HG03342 (cell line): Measurements from ENCODE around the gene LGALS1.
A peak's percentile ranks its signal among the peaks of the same experiment; 100 is the strongest.
"Not testable (repeated sequence)": the region's sequence is repeated elsewhere in the genome, so short reads cannot be mapped to it uniquely, and the experiment has no call there.

Experiments used
- ATAC-seq: cut with Tn5 transposase; IDR thresholded peaks from one replicate; pipeline ENCODE4 v1.9.1; 2021; ENCODE audit warnings: mild to moderate bottlenecking, moderate library complexity; ENCODE audit not compliant: unreplicated experiment

The LGALS1 gene

DNA sequence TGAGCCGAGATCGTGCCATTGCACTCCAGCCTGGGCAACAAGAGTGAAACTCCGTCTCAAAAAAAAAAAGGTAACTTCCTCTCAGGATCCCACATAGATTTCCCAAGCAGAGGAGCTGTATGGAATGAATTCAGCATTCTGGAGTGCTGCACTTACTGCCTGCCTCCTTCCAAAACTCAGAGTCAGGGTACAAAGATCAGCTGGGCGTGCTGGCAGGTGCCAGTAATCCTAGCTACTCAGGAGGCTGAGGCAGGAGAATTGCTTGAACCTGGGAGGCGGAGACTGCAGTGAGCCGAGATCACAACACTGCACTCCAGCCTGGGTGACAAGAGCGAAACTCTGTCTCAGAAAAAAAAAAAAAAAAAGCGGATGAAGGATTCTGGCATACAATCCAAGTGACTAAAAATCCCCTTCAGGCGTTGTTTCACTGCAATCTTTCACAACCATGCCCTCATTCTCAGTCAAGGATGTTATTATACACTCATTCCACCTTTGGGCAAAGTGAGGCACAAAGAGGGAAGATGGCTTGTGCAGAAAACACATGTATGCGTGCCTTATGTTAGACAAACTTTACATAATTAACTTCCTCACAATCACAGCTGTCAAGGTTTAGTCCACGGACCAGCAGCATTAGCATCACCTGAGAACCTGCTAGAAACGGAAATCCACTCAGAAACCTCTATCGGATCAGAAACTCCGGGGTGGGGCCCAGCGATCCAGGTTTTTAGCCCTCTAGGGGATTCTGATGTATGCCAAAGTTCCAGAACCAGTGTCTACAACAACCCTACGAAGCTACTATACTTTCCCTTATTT, 9.6 kb downstream of the LGALS1 start:
- ATAC-seq, result no peak

GRCh38 chr22:37686002-37686982, 10.9 kb downstream of the LGALS1 start, which contains the start of gene NOL12:
NOL12 (plus strand) TSS chr22:37686343; CDS start chr22:37686393, 50 bp downstream.
- peak; percentile 83 for ATAC-seq

- no peak for ATAC-seq
These were observed 15.0 kb downstream of the LGALS1 start for GRCh38 chr22:37690407-37690806.

DNA sequence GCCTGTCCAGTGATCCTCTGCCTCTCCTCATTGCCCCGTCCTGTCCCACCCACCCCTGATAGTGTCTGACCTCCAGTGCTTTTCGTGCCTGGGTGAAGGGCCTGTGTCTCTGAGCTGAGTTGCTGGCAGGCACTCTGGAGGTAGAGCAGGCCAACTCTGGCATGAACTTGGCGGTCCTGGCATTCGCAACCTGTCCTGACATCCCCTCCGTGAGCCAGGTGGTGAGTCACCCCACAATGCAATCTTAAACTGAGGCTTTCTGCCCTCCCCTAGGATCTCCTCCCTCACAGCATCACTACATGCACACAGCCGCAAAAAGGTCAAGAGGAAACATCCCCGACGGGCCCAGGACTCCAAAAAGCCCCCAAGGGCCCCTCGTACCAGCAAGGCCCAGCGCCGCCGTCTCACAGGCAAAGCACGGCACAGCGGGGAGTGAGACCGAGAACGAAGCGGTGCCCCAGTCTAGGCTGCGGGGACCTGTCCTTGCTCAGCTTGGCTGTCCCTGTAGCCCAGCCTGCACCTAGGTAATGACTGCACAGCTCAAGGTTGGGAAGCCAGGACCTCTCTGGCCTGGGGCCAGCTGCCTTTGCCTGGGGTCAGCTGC, 15.6 kb downstream of the LGALS1 start:
- no peak for ATAC-seq

DNA sequence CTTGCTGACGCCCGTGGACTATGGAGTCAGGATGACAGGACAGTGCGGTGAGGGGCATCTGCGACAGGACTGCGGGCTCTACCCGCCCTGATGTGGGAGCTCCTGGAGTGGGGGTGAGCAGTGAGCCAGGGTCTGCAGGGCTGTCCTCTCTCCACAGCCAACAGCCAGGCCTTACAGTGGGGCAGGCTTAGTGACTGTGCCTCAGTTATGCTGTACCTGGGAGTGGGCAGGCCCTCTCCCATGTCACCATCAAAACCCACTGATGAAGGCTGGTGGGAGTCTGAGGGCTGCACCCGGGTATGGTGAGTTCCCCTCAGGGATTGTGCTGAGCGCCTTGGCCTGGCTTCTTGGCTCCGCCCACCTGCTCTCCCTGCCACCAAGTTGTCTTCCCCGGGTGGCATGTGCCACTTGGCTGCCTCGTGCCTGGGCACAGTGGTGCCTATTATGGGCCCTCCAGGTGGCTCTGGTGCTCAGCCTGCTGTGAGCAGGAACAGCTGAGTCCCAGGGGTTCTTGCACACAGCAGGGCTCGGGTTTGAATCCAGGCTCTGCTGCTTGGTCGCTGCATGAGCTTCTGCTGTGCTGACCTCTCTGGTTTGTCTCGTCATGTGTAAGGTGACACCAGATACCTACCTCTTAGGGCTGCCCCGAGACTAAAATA, 17.3 kb downstream of the LGALS1 start:
- no peak for ATAC-seq

- ATAC-seq, result not testable (repeated sequence)
These were observed 18.7 kb downstream of the LGALS1 start for GRCh38 chr22:37694131-37694530.

- not testable (repeated sequence) for ATAC-seq
These were observed 20.8 kb downstream of the LGALS1 start for GRCh38 chr22:37696260-37696656.

DNA sequence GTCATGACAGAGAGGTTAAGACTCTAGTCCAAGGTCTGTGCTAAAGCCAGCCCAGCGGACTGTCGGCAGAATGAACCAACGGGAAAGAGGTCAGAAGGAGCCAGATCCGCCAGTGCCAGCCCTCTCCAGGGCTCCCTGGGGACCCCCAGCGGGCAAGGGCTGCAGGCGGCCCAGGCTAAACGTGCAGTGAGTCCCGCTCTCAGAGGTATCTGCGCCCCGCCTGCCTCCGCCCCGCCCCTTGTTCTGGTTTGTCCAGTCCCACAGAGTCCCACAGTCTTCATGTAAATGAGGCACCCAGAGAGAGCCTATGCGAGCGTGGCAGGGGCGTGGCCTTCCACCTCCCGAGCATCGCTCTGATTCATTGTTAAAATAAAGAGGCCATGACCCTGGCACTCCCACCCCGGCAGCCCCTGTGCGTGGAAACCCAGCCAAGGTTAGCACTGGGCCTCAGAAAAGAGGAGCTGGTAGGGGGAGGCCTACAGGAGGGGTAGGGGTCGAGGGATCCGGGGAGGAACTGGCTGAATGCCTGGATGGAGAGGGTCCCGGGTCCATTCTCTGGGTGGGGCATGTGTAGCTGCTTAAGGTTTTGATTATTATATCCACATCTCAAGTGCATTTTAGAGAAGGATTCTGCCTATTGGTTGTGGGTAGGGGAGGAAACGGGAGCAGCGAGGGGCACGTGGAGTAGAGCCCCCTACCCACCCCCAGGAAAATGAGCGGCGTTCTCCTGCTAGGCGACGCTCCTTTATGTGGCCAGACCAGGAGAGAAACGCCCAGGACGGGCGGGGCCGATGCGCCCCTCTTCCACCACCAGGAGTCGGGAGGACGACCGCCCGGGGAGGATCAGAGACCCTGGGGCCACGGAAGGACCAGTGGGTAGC, 21.5 kb downstream of the LGALS1 start, which contains the start of gene TRIOBP:
Gene TRIOBP (plus strand): TSS at position 392 of the 881 bp plus-strand sequence. CDS start 4,318 bp downstream, outside the sequence.
- ATAC-seq, result peak; percentile 85

DNA sequence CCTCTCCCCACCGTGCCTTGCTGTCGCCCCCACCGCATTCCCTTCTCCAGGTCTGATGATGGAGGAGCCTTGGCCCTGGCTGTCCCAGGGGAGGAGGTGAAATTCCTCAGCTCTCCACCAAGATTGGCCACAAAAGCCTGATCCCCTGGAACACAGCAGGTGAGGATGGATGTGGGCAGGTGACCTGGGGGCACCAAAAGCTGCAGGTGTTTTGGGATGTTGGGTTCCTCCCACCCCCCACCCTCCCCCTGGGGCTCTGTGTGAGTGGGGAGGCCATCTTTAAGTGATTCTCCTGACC, 22.1 kb downstream of the LGALS1 start:
- no peak for ATAC-seq

- no peak for ATAC-seq
These were observed 25.8 kb downstream of the LGALS1 start for GRCh38 chr22:37701141-37701786.

DNA sequence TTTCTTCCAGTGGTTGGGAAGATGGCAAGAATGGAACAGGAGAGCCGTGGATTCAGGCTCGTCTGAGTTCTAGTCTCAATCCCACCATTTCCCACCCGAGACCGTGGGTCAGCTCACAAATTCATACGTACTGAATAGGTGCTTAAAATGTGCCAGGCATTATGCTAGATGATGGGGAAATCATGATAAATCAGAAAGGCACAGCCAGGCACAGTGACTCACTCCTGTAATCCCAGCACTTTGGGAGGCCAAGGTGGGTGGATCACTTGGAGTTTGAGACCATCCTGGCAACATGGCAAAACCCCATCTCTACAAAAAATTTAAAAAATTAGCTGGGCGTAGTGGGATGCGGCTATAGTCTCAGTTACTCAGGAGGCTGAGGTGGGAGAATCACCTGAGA, 28.5 kb downstream of the LGALS1 start:
- no peak for ATAC-seq

GRCh38 chr22:37704645-37705044, 29.2 kb downstream of the LGALS1 start:
- no peak for ATAC-seq

GRCh38 chr22:37705205-37705604, 29.8 kb downstream of the LGALS1 start:
- no peak for ATAC-seq

DNA sequence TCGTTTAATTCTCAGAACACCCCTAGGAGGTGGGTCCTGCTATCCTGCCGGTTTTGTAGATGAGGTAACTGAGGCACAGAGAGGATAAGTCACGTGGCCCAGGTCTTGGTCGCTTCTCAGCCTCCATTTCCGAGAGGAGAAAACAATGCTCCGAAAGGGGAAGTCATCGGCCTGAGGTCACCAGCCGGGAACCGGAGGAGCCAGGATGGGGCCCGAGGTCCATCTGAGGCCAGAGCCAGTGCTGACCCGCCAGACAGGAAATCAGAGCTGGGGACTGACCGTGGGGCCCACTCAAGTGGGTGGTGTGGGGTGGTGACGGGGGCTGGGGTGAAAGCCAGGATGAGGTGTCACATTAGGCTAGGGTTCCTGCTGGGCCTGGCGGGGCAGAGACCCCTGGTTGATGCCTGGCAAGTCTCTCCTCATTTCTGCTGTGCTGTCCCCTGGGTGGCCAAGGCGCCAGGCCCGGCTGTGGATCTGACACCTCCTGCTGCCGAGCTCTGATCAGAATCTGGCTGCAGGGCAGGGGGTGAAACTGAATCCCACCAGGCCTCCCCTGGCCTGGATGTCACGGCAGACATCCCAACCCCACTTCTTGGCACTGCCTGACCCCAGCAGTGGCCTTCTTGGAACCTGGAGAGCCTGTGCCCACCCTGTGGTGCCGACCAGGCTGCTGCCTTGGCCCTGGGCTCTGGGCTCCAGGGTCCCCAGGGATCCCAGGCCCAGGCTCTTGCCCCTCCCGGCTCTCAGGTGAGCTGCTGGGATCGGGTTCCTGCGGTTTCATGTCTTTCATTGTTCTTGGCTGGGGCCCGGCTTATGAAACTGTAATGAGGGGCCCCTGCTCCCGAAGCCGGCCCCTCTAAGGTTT, 33.4 kb downstream of the LGALS1 start:
- no peak for ATAC-seq

- no peak for ATAC-seq
These were observed 34.0 kb downstream of the LGALS1 start for GRCh38 chr22:37709445-37709765.

DNA sequence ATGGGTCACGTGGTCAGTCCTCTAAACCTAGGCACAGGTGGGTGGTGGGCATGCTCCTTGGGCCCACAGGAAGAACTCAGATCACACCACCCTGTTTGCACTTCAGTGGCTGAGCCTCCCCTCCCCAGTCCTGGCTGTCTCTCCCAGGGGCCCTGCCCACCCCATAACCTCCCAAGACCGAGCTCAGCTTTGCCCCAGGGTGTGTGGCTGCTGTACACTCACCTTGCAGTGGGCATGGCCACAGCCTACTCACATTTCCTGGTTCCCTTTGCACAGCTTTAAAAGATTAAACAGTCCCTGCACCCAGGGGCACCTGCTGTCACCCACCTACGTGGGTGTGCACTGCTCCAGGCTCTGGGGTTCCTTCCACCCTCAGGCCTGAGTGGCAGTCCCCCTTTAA, 35.2 kb downstream of the LGALS1 start:
- no peak for ATAC-seq

DNA sequence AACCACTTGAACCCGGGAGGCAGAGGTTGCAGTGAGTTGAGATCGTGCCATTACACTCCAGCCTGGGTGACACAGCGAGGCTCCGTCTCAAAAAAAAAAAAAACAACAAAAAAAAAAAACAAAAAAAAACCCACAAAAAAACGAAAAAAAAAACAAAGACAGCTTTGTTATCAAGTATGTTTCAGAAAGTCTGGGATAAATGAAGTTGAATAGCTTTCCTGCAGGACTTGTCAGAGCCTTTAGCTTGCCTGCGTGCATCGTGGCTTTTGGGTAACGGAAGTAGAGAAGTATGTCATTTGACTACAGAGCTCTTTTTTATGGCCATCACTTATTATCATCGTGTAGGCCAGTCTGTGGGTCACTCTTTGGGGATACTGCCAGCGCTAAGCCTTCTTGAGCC, 36.1 kb downstream of the LGALS1 start:
- ATAC-seq, result no peak

- ATAC-seq, result no peak
These were observed 38.3 kb downstream of the LGALS1 start for GRCh38 chr22:37713761-37714160.
